Left lobe of liver (tissue), 2 donors: Measurements from ENCODE around the gene SLC22A4. TPM values are rescaled to one million over a fixed set of nuclear protein-coding genes. Genes with fewer than 3 reads are reported as not detected.

Experiments
- ATAC-seq: fragments of 200-7000 bp; cut with Tn5 transposase; one replicate; pipeline ENCODE4 v1.9.1; 2020; ENCODE audit warnings: mild to moderate bottlenecking, moderate library complexity
- DNase-seq: peaks from one replicate; pipeline ENCODE4 v3.0.0-alpha.2; 2020; ENCODE audit warnings: low spot score
- total RNA-seq: library from RNA; stranded (reverse); gene quantifications from one replicate; pipeline ENCODE4 v1.2.1, GENCODE V29; 2021
- donor health status: DM: no; HTN: no; CAD: no; lungs with moderate emphysema.
- donor health status: DM: no; HTN: yes; CAD: no.

Gene SLC22A4
- 0.20 TPM for total RNA-seq

GRCh38 chr5:132293992-132294727 lies at the start of gene SLC22A4:
TSS of gene SLC22A4 (plus strand) at chr5:132294394. CDS start at chr5:132294617, 223 bp downstream.
- DNase-seq (peak; percentile 92), ATAC-seq (peak; percentile 84)

- ATAC-seq (no peak), DNase-seq (no peak)
These were observed 48.6 kb upstream of the SLC22A4 start for GRCh38 chr5:132245593-132245992.

GRCh38 chr5:132246806-132247205 lies 47.4 kb upstream of the SLC22A4 start:
- DNase-seq: no peak
- no peak for ATAC-seq

- no peak for ATAC-seq
These were observed 43.6 kb upstream of the SLC22A4 start for GRCh38 chr5:132250547-132250946.

GRCh38 chr5:132251220-132251725 lies 42.9 kb upstream of the SLC22A4 start:
- ATAC-seq (no peak), DNase-seq (no peak)

More at GRCh38 chr5:132250547-132250946, 43.6 kb upstream of the SLC22A4 start:
- no peak for DNase-seq

GRCh38 chr5:132253008-132253441 lies 41.2 kb upstream of the SLC22A4 start:
- DNase-seq: no peak
- no peak for ATAC-seq

- no peak for DNase-seq
- ATAC-seq: no peak
These were observed 40.5 kb upstream of the SLC22A4 start for GRCh38 chr5:132253452-132254320.

- ATAC-seq (no peak), DNase-seq (no peak)
These were observed 39.7 kb upstream of the SLC22A4 start for GRCh38 chr5:132254321-132254977.

- DNase-seq (no peak), ATAC-seq (no peak)
These were observed 38.0 kb upstream of the SLC22A4 start for GRCh38 chr5:132256086-132256782.

GRCh38 chr5:132256783-132257130 lies 37.4 kb upstream of the SLC22A4 start:
- ATAC-seq (no peak), DNase-seq (no peak)

GRCh38 chr5:132257131-132258101 lies 36.8 kb upstream of the SLC22A4 start, which contains the start of gene PDLIM4:
TSS of gene PDLIM4 (plus strand) at chr5:132257696. CDS start at chr5:132257735, 39 bp downstream.
- ATAC-seq: no peak

GRCh38 chr5:132258102-132259068 lies 35.8 kb upstream of the SLC22A4 start:
- ATAC-seq (no peak), DNase-seq (peak; percentile 39)

More at GRCh38 chr5:132257131-132258101, 36.8 kb upstream of the SLC22A4 start, which contains the start of gene PDLIM4:
- peak; percentile 37 for DNase-seq

GRCh38 chr5:132259069-132259851 lies 34.9 kb upstream of the SLC22A4 start:
- no peak for ATAC-seq
- peak; percentile 39 for DNase-seq

GRCh38 chr5:132260051-132260450 lies 34.1 kb upstream of the SLC22A4 start:
- no peak for ATAC-seq
- peak; percentile 21 for DNase-seq

GRCh38 chr5:132260714-132261551 lies 33.3 kb upstream of the SLC22A4 start:
- ATAC-seq (no peak), DNase-seq (peak; percentile 41)
